Neutrophil (primary cell): ENCODE data around the gene F2RL3.

Experiments used
- H3K27ac ChIP-seq: fragments of 200-600 bp; sonication (generic); 2 replicates; pipeline ENCODE4 v1.5.1; 2016; ENCODE audit warnings: mild to moderate bottlenecking, moderate library complexity
- H3K27me3 ChIP-seq: fragments of 200-600 bp; sonication (generic); 2 replicates; pipeline ENCODE4 v1.6.0; 2016; ENCODE audit warnings: mild to moderate bottlenecking
- H3K36me3 ChIP-seq: fragments of 200-600 bp; sonication (generic); 2 replicates; pipeline ENCODE4 v1.5.1; 2017
- H3K4me1 ChIP-seq, 2 experiments: fragments of 200-600 bp in 1 of 2; sonication (generic) in 1 of 2; 1 replicate in 1 of 2; 2 replicates in 1 of 2; pipeline versions ENCODE4 v1.5.1 to v1.6.1; 2013 to 2016; ENCODE audit warnings: low read depth in 1 of 2, low read length in 1 of 2, mild to moderate bottlenecking in 1 of 2, moderate library complexity in 1 of 2; ENCODE audit not compliant: control insufficient read depth in 1 of 2, insufficient read depth in 1 of 2
- H3K4me3 ChIP-seq, 2 experiments: fragments of 200-600 bp in 1 of 2; sonication (generic) in 1 of 2; 1 replicate in 1 of 2; 2 replicates in 1 of 2; pipeline ENCODE4 v1.5.1; 2013 to 2016; ENCODE audit warnings: low read depth in 1 of 2, low read length in 1 of 2, mild to moderate bottlenecking in 1 of 2, moderate library complexity in 1 of 2
- H3K9me3 ChIP-seq: fragments of 200-600 bp; sonication (generic); 2 replicates; pipeline ENCODE4 v1.5.1; 2016
- CTCF ChIP-seq: fragments of 200-600 bp; sonication (generic); IDR thresholded peaks from 2 replicates; pipeline ENCODE4 v1.5.1; 2016; ENCODE audit warnings: antibody characterized with exemption

F2RL3 gene

DNA sequence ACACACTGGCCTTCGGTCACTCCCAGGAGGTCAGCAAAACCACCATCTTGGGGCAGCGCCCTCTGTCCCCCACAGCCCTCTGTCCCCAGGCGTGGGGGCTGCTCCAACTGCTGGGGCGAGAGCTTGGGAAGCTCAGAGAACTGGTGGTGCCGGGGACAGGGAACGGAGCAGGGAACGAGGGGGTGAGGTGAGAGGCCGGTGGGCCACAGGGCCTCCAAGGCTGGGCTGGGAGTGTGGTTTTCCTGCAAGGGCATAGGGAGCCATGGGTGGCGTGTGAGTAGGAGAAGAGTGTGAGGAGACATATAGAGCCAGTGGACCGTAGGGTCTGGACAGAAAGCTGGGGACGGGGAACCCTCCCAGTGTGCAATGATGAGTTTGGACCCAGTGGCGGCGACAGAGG lies 34.1 kb downstream of the F2RL3 start:
- H3K36me3 ChIP-seq, result no peaks in the 10 kb centered on the region
- no peak for TF ChIP-seq CTCF
- H3K4me3 ChIP-seq, result no peak overlapping the region
- no peaks in the 10 kb centered on the region for H3K9me3 ChIP-seq
- H3K27me3 ChIP-seq, result no peaks in the 10 kb centered on the region
- no peak overlapping the region for H3K27ac ChIP-seq
- H3K4me1 ChIP-seq, result no peaks in the 10 kb centered on the region

GRCh38 chr19:16927883-16928282 lies 39.1 kb downstream of the F2RL3 start:
- Histone ChIP-seq H3K4me3 (no peak overlapping the region), H3K4me1 (no peaks in the 10 kb centered on the region), H3K36me3 (no peaks in the 10 kb centered on the region), H3K9me3 (no peaks in the 10 kb centered on the region), H3K27me3 (no peaks in the 10 kb centered on the region), H3K27ac (no peak overlapping the region)
- TF ChIP-seq CTCF, result no peak

DNA sequence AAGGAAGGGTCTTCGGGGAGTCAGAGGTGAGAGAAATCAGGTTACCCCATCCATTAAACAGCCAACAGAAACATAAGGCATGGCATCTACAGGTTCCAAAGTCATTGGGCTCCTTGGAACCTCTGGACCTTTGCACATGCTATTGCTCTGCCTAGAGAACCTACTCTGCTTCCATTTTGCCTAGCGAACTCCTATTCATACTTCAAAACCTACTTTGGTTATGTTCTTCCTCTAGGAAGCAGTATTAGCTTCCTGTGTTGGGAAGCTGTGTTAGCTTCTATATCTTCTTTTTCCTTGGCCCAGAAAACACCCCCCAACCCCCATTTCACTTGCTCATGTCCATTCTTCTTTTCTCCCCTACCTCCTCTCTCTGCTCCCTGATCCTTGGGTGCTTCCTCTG lies 39.6 kb downstream of the F2RL3 start:
- Histone ChIP-seq H3K27me3 (no peaks in the 10 kb centered on the region), H3K4me3 (no peak overlapping the region), H3K27ac (no peak overlapping the region), H3K9me3 (no peaks in the 10 kb centered on the region), H3K36me3 (no peaks in the 10 kb centered on the region), H3K4me1 (no peaks in the 10 kb centered on the region)
- no peak for TF ChIP-seq CTCF

- TF ChIP-seq CTCF, result no peak
- no peaks in the 10 kb centered on the region for H3K27me3 ChIP-seq
- H3K4me3 ChIP-seq, result no peak overlapping the region
- no peaks in the 10 kb centered on the region for H3K4me1 ChIP-seq
- H3K9me3 ChIP-seq, result no peaks in the 10 kb centered on the region
- no peak overlapping the region for H3K27ac ChIP-seq
- no peaks in the 10 kb centered on the region for H3K36me3 ChIP-seq
Observed at GRCh38 chr19:16928916-16929315, 40.1 kb downstream of the F2RL3 start.

DNA sequence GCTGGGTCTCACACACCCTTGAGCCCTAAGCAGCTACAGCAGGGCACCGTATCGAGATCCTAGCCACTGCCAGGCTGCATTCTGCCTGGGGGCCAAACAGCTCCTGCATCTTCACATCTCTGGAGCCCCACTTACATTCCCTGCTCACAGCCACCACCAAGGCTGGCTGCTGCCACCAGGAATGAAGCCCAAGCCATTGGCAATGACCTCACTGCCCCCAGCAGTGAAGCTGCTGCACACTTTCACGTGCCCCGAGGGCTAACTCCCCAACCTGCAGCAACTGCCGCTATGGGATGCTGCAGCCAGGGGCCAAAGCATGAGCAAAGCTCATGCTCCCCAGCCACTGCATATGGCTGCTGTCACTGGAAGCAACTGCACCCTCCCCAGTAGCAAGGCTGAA lies 42.0 kb downstream of the F2RL3 start:
- Histone ChIP-seq H3K4me1 (no peaks in the 10 kb centered on the region), H3K27ac (no peak overlapping the region), H3K36me3 (no peaks in the 10 kb centered on the region), H3K4me3 (no peak overlapping the region), H3K9me3 (peaks cover 6% of the 10 kb centered on the region), H3K27me3 (no peaks in the 10 kb centered on the region)
- TF ChIP-seq CTCF, result no peak

- Histone ChIP-seq H3K4me1 (no peaks in the 10 kb centered on the region), H3K27me3 (no peaks in the 10 kb centered on the region), H3K27ac (no peak overlapping the region), H3K9me3 (peaks cover 6% of the 10 kb centered on the region), H3K36me3 (no peaks in the 10 kb centered on the region), H3K4me3 (no peak overlapping the region)
- no peak for TF ChIP-seq CTCF
Observed at GRCh38 chr19:16931306-16931705, 42.5 kb downstream of the F2RL3 start.
